Measurements from ENCODE around the gene TXK.

TXK gene

GRCh38 chr4:48051078-48051477 is 83.0 kb downstream of the TXK start:
- no peak for DNase-seq (ENCODE audit: low read depth in 2 of 2)

- DNase-seq (ENCODE audit: low read depth in 2 of 2), result no peak
Measured at GRCh38 chr4:48049483-48049882, 84.6 kb downstream of the TXK start.

- DNase-seq (ENCODE audit: low read depth in 2 of 2), result no peak
Measured at GRCh38 chr4:48047896-48048295, 86.2 kb downstream of the TXK start.

GRCh38 chr4:48047421-48047844 is 86.6 kb downstream of the TXK start:
- peak; percentile 46 to 75 for DNase-seq (ENCODE audit: low read depth in 2 of 2)

- DNase-seq (ENCODE audit: low read depth in 2 of 2), result no peak
Measured at GRCh38 chr4:48046059-48046458, 88.0 kb downstream of the TXK start.

- DNase-seq (ENCODE audit: low read depth in 2 of 2), result no peak
Measured at GRCh38 chr4:48044298-48044697, 89.8 kb downstream of the TXK start.

GRCh38 chr4:48043504-48043903 is 90.5 kb downstream of the TXK start:
- DNase-seq (ENCODE audit: low read depth in 2 of 2), result no peak

- no peak for DNase-seq (ENCODE audit: low read depth in 2 of 2)
Measured at GRCh38 chr4:48042979-48043461, 91.0 kb downstream of the TXK start.

GRCh38 chr4:48041535-48042137 is 92.4 kb downstream of the TXK start:
- DNase-seq (ENCODE audit: low read depth in 2 of 2), result no peak

- DNase-seq (ENCODE audit: low read depth in 2 of 2), result no peak
Measured at GRCh38 chr4:48039561-48039960, 94.5 kb downstream of the TXK start.

- DNase-seq (ENCODE audit: low read depth in 2 of 2), result no peak
Measured at GRCh38 chr4:48038666-48039065, 95.4 kb downstream of the TXK start.

GRCh38 chr4:48037117-48037462 is 97.0 kb downstream of the TXK start:
- no peak for DNase-seq (ENCODE audit: low read depth in 2 of 2)

- DNase-seq (ENCODE audit: low read depth in 2 of 2), result no peak
Measured at GRCh38 chr4:48035952-48036351, 98.1 kb downstream of the TXK start.

- DNase-seq (ENCODE audit: low read depth in 2 of 2), result peak; percentile 19 to 42
Measured at GRCh38 chr4:48033825-48034413, 100.1 kb downstream of the TXK start.

GRCh38 chr4:48033412-48033811 is 100.6 kb downstream of the TXK start:
- DNase-seq (ENCODE audit: low read depth in 2 of 2), result no peak

GRCh38 chr4:48032721-48033120 is 101.3 kb downstream of the TXK start:
- DNase-seq (ENCODE audit: low read depth in 2 of 2), result no peak

- DNase-seq (ENCODE audit: low read depth in 2 of 2), result no peak
Measured at GRCh38 chr4:48031802-48032525, 102.1 kb downstream of the TXK start.

GRCh38 chr4:48030470-48030869 is 103.6 kb downstream of the TXK start:
- DNase-seq (ENCODE audit: low read depth in 2 of 2), result no peak

GRCh38 chr4:48028696-48029095 is 105.4 kb downstream of the TXK start:
- no peak for DNase-seq (ENCODE audit: low read depth in 2 of 2)

GRCh38 chr4:48027653-48028052 is 106.4 kb downstream of the TXK start:
- no peak for DNase-seq (ENCODE audit: low read depth in 2 of 2)

GRCh38 chr4:48025005-48025404 is 109.0 kb downstream of the TXK start:
- no peak for DNase-seq (ENCODE audit: low read depth in 2 of 2)

GRCh38 chr4:48024522-48024921 is 109.5 kb downstream of the TXK start:
- no peak for DNase-seq (ENCODE audit: low read depth in 2 of 2)

GRCh38 chr4:48022192-48022799 is 111.8 kb downstream of the TXK start:
- DNase-seq (ENCODE audit: low read depth in 2 of 2), result no peak

Measured in stimulated activated CD8-positive, alpha-beta memory T cell treated with anti-CD3 and anti-CD28 coated beads, Interleukin-15, amount 100 ng/mL, for 4 hours (primary cell).